GM19023 (cell line): ENCODE measurements around the gene TBCCD1.
"Not testable (repeated sequence)": the region's sequence is repeated elsewhere in the genome, so short reads cannot be mapped to it uniquely, and the experiment has no call there.

Experiments
- ATAC-seq: cut with Tn5 transposase; IDR thresholded peaks from one replicate; pipeline ENCODE4 v1.9.1; 2021; ENCODE audit warnings: mild to moderate bottlenecking, moderate library complexity; ENCODE audit not compliant: unreplicated experiment

TBCCD1 gene

GRCh38 chr3:186598108-186598784 is 31.1 kb upstream of the TBCCD1 start:
- ATAC-seq: no peak

- ATAC-seq: no peak
These were observed 29.6 kb upstream of the TBCCD1 start for GRCh38 chr3:186596568-186597287.

DNA sequence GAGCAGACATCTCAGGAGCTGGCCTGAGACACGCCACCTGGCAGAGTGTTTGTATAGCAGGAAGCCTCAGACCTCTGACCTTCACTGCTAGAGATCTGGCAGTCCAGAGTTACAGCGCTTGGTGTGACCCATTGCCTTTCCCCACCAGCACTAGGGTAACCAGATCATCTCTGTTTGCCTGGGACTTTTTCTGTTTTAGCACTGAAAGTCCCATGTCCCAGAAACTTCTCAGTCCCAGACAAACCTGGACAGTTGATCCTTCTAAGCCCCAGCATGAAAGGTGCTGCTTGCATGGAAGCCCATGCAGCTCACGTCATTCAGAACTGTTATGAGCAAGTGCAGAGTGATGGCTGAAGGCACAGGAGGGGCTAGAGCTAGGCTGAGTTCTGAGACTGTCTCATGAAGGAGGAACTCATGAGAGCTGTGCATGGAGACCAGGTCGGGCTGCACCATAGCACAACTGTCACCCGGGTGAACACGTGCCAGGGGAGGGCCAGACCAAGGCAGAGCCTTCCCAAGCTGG is 27.5 kb upstream of the TBCCD1 start:
- no peak for ATAC-seq

DNA sequence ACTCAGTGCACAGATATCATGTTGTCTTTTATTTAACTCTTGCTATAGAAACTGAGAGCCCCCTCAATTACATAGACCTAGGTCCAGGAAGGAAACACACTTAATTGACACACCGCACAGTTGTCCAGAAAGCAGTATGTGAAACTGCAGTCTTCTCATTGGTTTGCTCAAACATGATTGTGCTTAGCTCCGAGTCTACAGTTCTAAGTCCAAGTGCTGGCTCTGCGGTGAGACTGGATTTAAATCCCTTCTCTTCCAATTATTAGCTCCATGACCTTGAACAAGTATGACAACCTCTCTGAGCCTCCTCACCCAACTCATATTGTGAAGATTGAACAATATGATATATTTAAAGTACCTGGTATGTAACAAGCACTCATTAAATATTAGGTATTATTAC is 26.7 kb upstream of the TBCCD1 start:
- no peak for ATAC-seq

GRCh38 chr3:186592682-186593081 is 25.5 kb upstream of the TBCCD1 start:
- no peak for ATAC-seq

DNA sequence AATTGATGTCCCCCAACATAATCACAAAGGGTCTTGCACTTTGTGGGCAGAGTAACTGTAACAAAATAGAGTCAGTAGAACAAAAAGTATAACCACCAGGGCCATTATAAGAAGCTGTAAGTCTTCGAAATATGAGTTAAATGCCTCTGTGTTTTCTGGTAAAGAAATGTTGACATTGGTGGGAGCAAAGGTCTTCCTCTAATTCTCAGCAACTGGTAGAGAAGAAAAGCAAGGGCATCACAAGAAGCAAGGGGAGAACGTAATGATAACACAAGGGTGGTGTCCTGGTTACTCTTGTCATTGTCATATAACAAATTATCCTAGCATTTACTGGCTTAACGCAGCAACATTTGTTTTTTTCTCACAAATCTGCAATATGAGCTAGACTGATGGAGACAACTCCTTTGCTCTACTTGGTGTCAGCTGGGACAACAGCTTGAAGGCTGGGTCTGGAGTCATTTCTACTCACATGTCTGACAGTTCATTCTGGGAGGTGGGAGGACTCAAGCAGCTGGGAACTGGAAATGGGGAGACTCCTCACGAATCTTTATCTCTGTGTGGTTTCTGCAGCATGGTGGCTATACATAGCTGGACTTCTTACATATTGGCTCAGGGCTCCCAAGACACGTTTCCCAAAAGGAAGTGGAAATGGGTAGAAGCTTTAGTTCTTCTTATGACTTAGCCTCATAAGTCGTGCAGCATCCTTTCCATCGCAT is 23.6 kb upstream of the TBCCD1 start:
- no peak for ATAC-seq

- ATAC-seq: no peak
These were observed 22.9 kb upstream of the TBCCD1 start for GRCh38 chr3:186589856-186590579.

- ATAC-seq: no peak
These were observed 22.0 kb upstream of the TBCCD1 start for GRCh38 chr3:186589121-186589520.

- no peak for ATAC-seq
These were observed 21.5 kb upstream of the TBCCD1 start for GRCh38 chr3:186588632-186589031.

- no peak for ATAC-seq
These were observed 20.0 kb upstream of the TBCCD1 start for GRCh38 chr3:186587183-186587582.

DNA sequence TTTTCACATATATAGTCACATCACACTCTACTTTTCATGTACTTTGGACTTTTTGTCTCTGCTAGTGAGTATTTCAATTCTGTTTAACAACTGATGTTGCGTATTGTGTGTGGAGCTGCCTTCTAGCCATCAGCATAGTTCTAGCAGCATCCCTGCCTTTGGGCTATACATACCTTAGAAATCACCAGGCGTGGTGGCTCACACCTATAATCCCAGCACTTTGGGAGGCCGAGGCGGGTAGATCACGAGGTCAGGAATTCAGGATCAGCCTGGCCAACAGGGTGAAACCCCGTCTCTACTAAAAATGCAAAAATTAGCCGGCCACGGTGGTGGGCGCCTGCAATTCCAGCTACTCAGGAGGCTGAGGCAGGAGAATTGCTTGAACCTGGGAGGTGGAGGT is 19.1 kb upstream of the TBCCD1 start:
- not testable (repeated sequence) for ATAC-seq

DNA sequence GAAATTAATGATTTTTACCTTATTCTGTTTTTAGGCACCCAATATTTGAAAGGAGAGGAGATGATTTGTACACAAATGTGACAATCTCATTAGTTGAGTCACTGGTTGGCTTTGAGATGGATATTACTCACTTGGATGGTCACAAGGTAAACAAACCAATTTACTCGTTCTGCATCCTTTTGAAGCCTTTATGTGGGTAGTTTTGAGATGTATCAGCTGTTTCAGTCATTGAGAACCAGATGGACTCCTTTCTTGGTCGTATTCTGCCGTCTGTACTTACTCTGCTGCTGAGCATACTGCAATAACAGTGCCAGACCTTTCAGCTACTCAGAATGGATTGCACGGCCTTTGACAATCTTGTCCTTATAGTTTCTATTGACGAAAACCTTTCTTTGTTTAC is 16.7 kb upstream of the TBCCD1 start:
- ATAC-seq: no peak

DNA sequence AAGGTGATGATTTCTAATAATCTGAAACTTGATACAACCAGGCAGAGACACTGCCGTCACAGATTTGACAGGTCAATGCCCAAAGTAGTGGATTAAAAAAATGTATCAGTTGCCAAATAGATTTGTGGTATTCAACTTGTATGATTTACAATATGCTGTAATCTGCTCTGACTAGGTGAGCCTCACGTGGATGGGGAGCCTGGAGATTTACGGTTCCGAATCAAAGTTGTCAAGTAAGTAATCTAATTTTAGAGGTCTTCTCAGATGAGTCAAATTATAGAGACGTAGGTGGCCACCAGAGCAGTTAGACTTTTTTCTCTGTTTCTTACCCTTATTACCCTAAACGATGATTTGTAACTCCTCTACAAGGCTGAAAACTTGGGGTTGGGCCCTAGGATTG is 15.4 kb upstream of the TBCCD1 start:
- ATAC-seq: no peak

DNA sequence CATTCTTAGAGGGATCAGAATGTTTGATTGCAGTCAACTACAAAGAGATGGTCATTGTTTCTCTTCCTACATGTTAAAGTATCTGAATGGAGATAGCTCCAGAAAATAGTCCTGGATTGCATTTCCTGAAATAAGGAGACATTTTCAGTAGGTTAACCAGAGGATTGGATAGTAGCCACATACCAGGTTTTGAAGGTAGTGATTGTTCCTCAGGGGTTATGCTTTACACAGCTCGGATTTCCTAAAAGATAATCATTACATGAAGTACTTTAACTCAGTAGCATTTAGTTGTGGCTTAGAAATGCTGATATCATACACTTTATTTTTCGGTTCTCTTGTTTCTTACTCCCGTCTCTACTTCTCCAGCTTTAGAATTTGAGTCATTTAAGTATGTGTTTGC is 13.6 kb upstream of the TBCCD1 start:
- ATAC-seq: no peak

DNA sequence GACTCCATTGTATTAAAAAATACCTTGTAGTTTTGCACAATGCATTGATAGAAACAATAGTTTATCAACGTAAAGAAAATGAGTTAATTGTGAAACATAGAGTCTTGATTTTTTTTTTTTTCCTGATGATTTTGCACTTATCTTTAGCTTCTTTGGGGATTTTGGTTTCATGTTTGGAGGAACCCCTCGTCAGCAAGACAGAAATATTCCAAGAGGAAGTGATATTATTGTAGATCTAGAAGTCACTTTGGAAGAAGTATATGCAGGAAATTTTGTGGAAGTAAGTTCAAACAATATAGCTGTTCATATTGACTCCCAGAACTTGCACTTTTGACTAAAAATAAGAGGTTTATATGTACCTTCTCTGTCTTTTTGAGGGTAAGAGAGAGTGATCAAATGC is 10.4 kb upstream of the TBCCD1 start:
- ATAC-seq: no peak

DNA sequence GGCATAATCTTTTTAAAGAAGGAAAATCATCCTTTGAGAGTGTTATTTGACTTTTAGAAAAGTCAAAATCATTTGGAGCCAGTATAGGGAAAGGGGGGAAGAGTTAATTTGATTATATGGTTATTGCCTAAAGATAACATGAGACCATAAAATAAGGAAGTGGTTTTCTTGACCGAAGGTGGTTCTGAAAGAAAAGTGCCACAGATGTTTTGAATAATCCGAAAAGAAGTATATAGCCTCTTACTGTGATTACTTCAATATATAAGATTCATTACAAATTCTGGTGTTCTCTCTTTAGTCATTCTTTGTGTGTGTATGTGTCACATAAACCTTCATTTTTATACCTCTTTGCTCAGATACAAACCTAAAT is 4.5 kb upstream of the TBCCD1 start:
- ATAC-seq: no peak

- no peak for ATAC-seq
These were observed 4.0 kb upstream of the TBCCD1 start for GRCh38 chr3:186570941-186571643.

- peak; percentile 86 for ATAC-seq
These were observed 3.2 kb upstream of the TBCCD1 start, which contains the start of gene DNAJB11 for GRCh38 chr3:186570096-186570940. DNAJB11 (plus strand) TSS chr3:186570720; CDS start chr3:186570898, 178 bp downstream.

GRCh38 chr3:186569779-186570095 is 2.6 kb upstream of the TBCCD1 start:
- ATAC-seq: no peak

DNA sequence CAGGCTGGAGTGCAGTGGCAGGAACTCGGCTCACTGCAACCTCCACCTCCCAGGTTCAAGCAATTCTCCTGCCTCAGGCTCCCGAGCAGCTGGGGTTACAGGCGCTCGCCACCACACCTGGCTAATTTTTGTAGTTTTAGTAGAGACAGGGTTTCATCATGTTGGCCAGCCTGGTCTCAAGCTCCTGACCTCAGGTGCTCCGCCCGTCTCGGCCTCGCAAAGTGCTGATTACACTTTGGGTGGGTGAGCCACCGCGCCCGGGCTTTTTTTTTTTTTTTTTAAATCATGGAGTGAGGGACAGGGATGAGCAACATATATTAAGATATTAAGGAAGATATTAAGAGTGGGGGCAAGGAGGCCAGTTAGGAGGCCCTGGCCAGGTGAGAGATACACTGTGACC is 2.2 kb upstream of the TBCCD1 start:
- ATAC-seq: not testable (repeated sequence)
